ENCODE results near the gene PPM1D. TPM values are rescaled to one million over a fixed set of nuclear protein-coding genes. Genes with fewer than 3 reads are reported as not detected.

Gene PPM1D
- total RNA-seq, 4 donors from 2014 or later, result 11.3 to 19.5 (median 15.2) TPM

- 97 to 100% methylated on average over 1 of the region's 1 CpG for WGBS, 2 donors
- H3K4me1 ChIP-seq, result peaks cover 0 to 7% of the 10 kb centered on the region in 2 donors
- no peaks in the 10 kb centered on the region for H3K27me3 ChIP-seq
- no peak overlapping the region for H3K4me3 ChIP-seq (replicated peaks in 1 of 3)
- no peaks in the 10 kb centered on the region for H3K9me3 ChIP-seq
- no peak for DNase-seq
- H3K36me3 ChIP-seq, result peaks cover 5 to 10% of the 10 kb centered on the region in 2 donors
- no peak overlapping the region for H3K27ac ChIP-seq
- intact Hi-C loops (cut with DNase I), result loop anchor here (10.0 kb wide), 1 partner anchor 73 kb away; no protein-coding TSS in a partner anchor
- TF ChIP-seq POLR2A (IDR thresholded peaks at IDR 0.05), result no peak
- no peak for TF ChIP-seq CTCF (IDR thresholded peaks at IDR 0.05)
Measured at GRCh38 chr17:60647705-60648104, 47.7 kb downstream of the PPM1D start.

GRCh38 chr17:60652454-60653247 is 52.7 kb downstream of the PPM1D start:
- Histone ChIP-seq H3K9me3 (no peaks in the 10 kb centered on the region), H3K27ac (no peak overlapping the region), H3K4me1 (no peaks in the 10 kb centered on the region), H3K27me3 (no peaks in the 10 kb centered on the region), H3K4me3 (replicated peaks in 1 of 3) (no peak overlapping the region), H3K36me3 (peaks cover 5 to 17% of the 10 kb centered on the region in 2 donors)
- no peak for DNase-seq
- TF ChIP-seq CTCF (IDR thresholded peaks at IDR 0.05), result no peak
- no peak for TF ChIP-seq POLR2A (IDR thresholded peaks at IDR 0.05)
- intact Hi-C loops (cut with DNase I), result no loop called here
- WGBS, 2 donors, result 90 to 94% methylated on average over 2 of the region's 2 CpGs

- no peak for TF ChIP-seq POLR2A (IDR thresholded peaks at IDR 0.05)
- TF ChIP-seq CTCF (IDR thresholded peaks at IDR 0.05), result no peak
Measured at GRCh38 chr17:60653569-60653968, 53.6 kb downstream of the PPM1D start.

GRCh38 chr17:60656499-60656898 is 56.5 kb downstream of the PPM1D start:
- 90 to 93% methylated on average over 5 of the region's 5 CpGs for WGBS, 2 donors
- Histone ChIP-seq H3K4me3 (replicated peaks in 1 of 3) (no peak overlapping the region), H3K27me3 (no peaks in the 10 kb centered on the region), H3K27ac (no peak overlapping the region), H3K9me3 (no peaks in the 10 kb centered on the region), H3K36me3 (peaks cover 0 to 7% of the 10 kb centered on the region in 2 donors), H3K4me1 (no peaks in the 10 kb centered on the region)
- intact Hi-C loops (cut with DNase I), result no loop called here
- TF ChIP-seq POLR2A (IDR thresholded peaks at IDR 0.05) (no peak), CTCF (IDR thresholded peaks at IDR 0.05) (no peak)
- DNase-seq, result no peak

More at GRCh38 chr17:60653569-60653968, 53.6 kb downstream of the PPM1D start:
- H3K4me1 ChIP-seq, result no peaks in the 10 kb centered on the region
- 98 to 100% methylated on average over 1 of the region's 1 CpG for WGBS, 2 donors
- no peak overlapping the region for H3K27ac ChIP-seq
- H3K9me3 ChIP-seq, result no peaks in the 10 kb centered on the region
- intact Hi-C loops (cut with DNase I), result no loop called here
- H3K27me3 ChIP-seq, result no peaks in the 10 kb centered on the region
- H3K4me3 ChIP-seq (replicated peaks in 1 of 3), result no peak overlapping the region
- H3K36me3 ChIP-seq, result peaks cover 5 to 10% of the 10 kb centered on the region in 2 donors
- no peak for DNase-seq

GRCh38 chr17:60659156-60659555 is 59.2 kb downstream of the PPM1D start:
- H3K4me1 ChIP-seq, result no peaks in the 10 kb centered on the region
- no peaks in the 10 kb centered on the region for H3K27me3 ChIP-seq
- DNase-seq, result no peak
- H3K36me3 ChIP-seq, result peaks cover 5 to 7% of the 10 kb centered on the region in 2 donors
- no peaks in the 10 kb centered on the region for H3K9me3 ChIP-seq
- no peak overlapping the region for H3K4me3 ChIP-seq (replicated peaks in 1 of 3)
- TF ChIP-seq POLR2A (IDR thresholded peaks at IDR 0.05), result no peak
- TF ChIP-seq CTCF (IDR thresholded peaks at IDR 0.05), result no peak
- intact Hi-C loops (cut with DNase I), result no loop called here
- WGBS, 2 donors, result 91 to 92% methylated on average over 1 of the region's 1 CpG
- H3K27ac ChIP-seq, result no peak overlapping the region

Measured in thyroid gland (tissue), 4 donors.